Measurements from ENCODE around the gene RNF223. TPM values are rescaled to one million over a fixed set of nuclear protein-coding genes. Genes with fewer than 3 reads are reported as not detected.

Gene RNF223
- total RNA-seq, 4 donors from 2014 or later = not detected

DNA sequence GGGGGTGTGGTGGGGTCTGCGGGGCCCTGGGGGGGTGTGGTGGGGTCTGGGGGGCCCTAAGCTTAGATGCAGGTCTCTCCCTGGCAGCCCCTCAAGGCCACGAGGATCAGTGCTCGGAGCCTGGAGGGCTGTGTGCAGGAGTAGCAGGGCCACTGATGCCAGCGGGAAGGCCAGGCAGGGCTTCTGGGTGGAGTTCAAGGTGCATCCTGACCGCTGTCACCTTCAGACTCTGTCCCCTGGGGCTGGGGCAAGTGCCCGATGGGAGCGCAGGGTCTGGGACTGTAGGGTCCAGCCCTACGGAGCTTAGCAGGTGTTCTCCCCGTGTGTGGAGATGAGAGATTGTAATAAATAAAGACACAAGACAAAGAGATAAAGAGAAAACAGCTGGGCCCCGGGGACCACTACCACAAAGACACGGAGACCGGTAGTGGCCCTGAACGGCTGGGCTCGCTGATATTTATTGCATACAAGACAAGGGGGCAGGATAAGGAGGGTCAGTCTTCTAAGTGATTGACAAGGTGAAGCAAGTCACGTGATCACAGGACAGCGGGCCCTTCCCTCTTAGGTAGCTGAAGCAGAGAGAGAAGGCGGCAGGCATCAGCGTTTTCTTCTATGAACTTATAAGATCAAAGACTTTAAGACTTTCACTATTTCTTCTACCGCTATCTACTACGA, 8.7 kb downstream of the RNF223 start:
- TF ChIP-seq, protein P1, sequence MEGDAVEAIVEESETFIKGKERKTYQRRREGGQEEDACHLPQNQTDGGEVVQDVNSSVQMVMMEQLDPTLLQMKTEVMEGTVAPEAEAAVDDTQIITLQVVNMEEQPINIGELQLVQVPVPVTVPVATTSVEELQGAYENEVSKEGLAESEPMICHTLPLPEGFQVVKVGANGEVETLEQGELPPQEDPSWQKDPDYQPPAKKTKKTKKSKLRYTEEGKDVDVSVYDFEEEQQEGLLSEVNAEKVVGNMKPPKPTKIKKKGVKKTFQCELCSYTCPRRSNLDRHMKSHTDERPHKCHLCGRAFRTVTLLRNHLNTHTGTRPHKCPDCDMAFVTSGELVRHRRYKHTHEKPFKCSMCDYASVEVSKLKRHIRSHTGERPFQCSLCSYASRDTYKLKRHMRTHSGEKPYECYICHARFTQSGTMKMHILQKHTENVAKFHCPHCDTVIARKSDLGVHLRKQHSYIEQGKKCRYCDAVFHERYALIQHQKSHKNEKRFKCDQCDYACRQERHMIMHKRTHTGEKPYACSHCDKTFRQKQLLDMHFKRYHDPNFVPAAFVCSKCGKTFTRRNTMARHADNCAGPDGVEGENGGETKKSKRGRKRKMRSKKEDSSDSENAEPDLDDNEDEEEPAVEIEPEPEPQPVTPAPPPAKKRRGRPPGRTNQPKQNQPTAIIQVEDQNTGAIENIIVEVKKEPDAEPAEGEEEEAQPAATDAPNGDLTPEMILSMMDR (IDR thresholded peaks at IDR 0.05; ENCODE audit: low read depth) = no peak

DNA sequence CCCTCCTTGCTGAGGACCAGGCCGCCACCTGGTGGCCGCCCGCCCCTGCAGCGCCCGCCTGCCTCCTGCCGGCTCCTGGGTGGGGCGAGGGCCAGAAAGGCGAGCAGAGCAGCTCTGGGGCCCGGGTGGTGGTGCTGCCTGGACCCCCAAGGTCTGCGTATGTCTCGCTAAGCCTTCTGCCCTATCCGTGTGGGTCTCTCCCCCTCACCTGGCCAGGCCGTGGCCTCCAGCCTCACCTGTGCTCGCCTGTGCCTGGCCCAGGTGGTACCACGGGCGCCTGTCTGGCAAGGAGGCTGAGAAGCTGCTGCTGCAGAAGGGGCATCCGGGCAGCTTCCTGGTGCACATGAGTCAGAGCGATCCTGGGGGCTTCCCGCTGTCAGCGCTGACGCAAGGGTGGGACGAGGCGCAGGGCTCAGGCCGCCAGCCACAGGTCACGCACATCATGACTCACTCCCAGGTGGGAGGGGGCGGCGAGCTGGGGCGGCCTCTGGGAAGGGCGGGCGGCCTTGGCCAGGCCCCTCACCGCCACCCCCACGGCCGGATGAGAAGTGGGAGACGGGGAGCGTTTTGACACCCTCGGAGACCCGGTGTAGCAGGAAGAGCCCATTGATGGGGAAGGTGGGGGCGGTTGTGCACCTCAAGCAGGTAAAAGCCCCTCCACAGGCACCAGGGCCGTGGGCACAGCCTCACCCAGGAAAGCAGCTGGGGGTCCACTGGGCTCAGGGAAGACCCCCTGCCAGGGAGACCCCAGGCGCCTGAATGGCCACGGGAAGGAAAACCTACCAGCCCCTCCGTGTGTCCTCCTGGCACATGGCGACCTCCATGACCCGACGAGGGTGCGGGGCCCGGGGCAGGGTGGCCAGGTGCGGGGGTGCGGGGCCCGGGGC, 9.9 kb downstream of the RNF223 start:
- TF ChIP-seq, protein P1 (IDR thresholded peaks at IDR 0.05; ENCODE audit: low read depth) = no peak

DNA sequence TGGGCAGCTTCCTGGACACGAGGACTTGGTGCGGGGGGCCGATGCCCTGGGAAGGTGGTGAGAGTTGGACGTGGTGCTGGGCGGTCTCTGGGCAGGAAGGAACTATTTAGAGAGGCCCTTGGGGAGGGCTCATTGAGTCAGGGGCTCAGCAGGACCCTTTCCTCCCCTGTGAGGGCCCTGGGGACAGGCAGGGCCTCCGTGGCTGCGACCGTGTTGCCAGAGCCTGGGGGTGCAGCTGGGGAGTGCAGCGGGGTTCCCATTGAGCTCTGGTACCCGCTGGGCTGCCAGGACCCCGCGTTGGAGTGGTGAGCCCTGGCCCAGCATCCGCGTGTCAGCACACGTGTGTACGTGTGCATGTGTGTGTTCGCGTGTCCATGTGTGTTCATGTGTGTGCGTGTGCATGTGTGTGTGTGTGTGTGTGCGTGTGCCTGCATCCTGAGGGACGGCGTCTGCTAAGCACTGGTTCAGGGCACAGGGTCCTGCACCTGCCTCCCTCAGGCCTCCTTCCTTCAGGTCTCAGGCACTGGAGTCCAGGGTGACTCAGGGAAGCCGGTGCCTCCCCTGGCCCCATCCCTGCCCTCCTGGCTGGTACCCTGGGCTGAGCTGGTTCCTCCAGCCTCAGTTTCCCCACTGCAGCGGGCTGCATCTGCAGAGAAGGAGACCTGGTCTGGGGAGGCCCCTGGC, 10.7 kb downstream of the RNF223 start:
- TF ChIP-seq, protein P1 (IDR thresholded peaks at IDR 0.05; ENCODE audit: low read depth) = no peak

DNA sequence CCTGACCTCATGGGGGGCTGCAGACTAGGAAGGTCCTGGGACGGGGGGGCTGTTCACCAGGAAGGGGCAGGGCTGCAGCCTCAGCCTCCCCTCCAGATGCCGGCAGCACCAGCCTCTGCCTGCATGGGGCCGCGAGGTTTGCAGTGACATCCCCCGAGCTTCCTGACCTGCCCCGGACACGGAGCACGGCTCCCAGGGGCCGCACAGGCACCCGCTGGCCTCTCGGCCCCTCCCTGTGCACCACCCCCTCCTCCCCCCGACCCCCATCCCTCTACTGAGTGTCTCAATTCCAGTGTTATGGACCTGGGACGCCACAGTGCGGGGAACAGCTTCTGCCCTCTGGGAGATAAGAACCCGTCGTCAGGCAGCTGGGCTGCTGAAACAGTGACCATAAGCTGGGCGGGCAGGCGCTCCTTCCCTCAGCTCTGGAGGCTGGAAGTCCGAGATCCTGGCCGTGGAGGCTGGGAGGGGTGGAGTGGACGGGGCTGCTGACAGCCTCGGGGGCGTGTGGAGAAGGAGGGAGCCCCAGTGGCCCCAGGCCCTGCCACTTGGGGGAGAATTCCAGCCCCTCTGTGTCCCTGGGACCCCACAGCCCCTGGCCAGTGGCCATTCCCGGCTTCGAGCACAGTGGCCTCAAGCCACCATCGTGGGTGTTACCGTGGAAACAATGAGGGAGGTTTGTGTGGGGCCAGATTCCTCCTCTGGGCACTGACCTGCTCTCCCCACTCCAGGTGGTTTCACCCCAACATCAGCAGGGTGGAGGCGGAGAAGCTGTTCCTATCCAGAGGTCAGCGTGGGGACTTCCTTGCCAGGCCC, 11.6 kb downstream of the RNF223 start:
- TF ChIP-seq, protein P1 (IDR thresholded peaks at IDR 0.05; ENCODE audit: low read depth) = no peak

DNA sequence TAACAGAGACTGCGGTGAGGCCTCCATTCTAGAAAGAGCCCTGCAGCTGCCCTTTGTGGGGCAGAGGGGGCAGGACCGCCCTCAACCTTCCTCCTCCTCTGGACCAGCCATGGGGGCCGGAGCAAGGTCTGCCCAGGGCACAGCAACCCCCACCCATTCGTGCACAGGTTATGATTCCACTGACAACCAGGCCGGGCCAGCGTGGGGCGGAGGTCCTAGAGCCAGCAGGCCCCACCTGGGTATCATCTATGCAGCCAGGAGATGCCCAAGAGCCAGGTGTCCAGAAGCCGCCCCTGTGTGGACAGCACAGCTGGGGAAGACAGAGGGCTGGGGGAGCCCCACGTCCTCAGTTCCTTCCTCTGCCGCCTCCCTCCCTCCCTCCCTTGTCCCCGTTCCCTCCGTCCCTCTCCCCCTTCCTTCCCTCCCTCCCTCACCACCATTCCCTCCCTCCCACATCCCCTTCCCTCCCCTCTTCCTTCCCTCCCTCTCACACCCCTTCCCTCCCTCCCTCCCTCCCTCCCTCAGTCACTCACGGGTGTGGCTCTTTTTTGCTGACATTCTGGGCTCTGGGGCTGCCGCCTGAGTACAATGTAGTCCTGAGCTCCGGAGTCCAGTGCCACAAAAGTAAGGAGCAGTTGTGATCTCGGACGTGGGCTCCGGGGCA, 12.3 kb downstream of the RNF223 start:
- TF ChIP-seq, protein P1 (IDR thresholded peaks at IDR 0.05; ENCODE audit: low read depth) = no peak

DNA sequence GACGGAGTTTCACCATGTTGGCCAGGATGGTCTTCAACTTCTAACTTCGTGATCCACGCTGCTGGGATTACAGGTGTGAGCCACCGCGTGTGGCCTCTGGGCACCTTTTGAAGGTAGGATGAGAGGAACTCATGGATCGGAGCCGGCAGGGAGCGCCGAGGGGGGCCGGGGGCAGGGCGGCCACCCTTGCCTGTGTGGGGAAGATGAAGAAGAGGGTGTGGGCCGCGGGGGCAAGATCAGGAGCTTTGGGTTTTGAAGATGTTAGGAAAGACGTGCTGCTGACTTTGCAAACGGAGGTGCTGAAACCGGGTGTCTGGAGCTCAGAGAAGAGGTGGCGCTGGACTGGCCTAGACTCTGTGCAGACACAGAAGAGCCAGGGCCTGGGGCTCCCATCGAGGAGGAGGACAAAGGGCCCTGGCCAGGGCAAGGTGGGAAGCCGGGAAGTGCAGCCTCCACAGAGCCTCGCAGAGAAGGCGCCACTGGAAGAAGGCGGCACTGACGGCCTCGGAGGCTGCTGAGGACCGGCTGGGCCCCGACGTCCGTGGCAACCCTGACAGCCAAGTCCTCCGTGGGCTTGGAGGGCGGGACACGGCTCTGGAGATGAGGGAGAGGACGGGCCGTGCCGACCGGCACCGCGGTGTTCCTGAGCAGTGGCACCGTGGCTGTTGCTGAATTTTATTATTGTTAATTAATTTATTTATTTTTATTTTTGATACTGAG, 13.7 kb downstream of the RNF223 start:
- TF ChIP-seq, protein P1 (IDR thresholded peaks at IDR 0.05; ENCODE audit: low read depth) = no peak

Data from subcutaneous adipose tissue (tissue), 4 donors.